HG02870 (cell line): ENCODE results near the gene PHPT1.
"Not testable (repeated sequence)": the region's sequence is repeated elsewhere in the genome, so short reads cannot be mapped to it uniquely, and the experiment has no call there.

ENCODE experiments used
- ATAC-seq: cut with Tn5 transposase; IDR thresholded peaks from one replicate; pipeline ENCODE4 v1.9.1; 2021; ENCODE audit warnings: mild to moderate bottlenecking, moderate library complexity; ENCODE audit not compliant: unreplicated experiment

The PHPT1 gene

GRCh38 chr9:136858452-136858843 lies 9.2 kb downstream of the PHPT1 start:
- no peak for ATAC-seq

GRCh38 chr9:136858844-136859757 lies 9.9 kb downstream of the PHPT1 start:
- no peak for ATAC-seq

GRCh38 chr9:136860529-136860928 lies 11.3 kb downstream of the PHPT1 start:
- ATAC-seq: no peak

DNA sequence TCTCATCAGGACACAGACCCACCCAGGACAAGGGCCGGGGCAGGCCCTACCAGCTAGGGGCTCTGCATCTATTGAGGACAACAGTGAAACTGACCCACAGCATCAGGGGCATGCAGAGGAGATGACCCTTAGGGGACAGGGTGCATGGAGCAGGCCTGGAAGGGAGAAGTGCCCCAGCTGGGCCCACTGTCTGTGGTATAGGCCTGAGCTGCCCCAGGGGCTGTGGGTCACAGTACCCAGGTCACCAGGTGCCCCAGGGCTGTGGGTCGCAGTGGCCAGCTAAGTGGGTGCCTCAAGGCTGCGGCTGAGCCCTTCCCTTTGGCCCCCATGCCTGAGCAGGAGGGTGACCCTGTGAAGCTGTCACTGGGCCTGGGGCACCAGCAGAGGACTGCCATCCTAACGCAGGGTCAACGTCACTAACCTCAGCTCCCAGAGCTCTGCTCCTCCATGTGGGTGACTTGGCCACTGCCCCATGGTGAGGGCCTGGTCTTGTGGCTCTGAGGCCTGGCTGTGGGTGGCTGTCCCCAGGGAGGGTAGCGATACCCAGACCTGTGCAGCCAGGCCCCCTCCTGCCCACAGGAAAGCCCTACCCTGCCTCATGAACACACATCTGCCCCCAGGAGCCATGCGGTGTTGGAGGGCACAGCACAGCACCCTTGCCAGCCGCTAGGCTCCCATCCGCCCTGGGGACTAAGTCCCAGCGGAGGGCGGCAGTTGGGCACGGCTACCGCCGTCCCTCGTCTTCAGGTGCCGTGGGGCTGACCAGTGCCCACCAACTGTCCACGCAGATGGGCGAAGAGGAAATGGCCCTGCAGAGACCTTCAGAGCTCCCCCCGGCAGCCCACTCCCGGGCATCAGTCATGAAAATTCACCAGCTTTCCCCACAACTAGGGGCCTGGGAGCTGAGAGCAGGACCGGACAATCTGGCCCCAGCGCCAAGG lies 12.0 kb downstream of the PHPT1 start:
- no peak for ATAC-seq

DNA sequence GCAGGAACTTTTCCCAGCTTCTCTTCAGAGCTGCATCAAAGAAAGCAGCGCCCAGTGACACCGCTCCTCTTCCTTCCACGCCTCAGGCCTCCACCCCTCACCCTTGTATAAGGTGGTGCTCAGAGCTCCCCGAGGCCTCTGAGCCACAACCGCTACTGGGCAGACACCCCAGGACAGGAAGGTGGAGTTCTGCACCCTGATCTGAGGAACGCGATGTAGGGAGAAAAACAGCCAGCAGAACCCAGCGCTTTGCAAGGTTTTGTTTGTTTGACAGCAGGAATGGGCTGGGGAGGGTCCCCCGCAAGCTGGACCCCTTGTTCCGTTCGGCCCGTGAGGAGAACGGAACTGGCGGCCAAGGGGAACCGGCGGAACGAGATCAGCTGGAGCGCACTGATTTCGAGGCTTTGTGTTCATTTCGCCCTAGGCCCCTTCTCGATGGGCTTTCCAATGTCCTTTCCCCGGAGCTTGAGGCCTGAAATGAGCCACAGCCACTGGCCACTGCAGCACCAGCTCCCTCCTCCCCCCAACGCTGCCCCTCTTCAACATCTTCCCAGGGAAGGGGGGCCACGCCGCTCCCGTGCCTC lies 12.8 kb downstream of the PHPT1 start:
- no peak for ATAC-seq

DNA sequence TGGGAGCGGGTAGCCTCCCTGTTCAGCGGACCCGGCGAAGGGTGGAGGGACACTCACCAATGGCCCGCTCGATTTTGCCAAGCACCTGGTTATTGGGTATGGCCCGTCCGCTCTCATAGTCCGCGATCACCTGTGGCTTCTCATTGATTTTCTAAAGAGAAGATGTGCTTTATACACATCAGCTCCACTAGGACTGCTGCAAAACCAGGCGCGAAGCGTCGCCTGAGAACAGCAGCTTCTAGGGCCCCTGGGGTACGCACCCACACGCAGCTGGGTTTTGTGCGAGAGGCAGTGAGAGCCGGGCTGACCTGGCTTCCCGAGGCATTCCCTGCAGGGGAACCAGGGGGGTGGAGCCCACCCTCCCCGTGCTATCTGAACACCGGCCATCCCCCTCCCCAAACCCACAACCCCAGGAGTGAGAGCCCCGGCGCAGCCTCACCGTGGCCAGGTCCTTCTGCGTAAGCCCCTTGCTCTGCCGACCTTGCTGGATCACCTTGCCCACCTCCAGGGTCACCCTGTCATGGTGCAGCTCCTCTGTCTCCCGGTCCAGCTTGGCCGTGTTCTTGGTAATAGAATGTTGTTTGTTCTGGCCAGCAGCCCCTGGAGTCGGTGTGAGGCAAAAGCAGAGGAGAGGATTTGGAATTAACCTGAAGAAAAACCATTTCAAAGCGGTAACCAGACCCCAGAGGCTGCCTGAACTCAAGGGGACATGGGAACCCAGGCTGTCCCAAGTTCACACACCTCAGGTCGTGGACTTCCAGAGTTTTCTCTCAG lies 13.8 kb downstream of the PHPT1 start:
- ATAC-seq: no peak

DNA sequence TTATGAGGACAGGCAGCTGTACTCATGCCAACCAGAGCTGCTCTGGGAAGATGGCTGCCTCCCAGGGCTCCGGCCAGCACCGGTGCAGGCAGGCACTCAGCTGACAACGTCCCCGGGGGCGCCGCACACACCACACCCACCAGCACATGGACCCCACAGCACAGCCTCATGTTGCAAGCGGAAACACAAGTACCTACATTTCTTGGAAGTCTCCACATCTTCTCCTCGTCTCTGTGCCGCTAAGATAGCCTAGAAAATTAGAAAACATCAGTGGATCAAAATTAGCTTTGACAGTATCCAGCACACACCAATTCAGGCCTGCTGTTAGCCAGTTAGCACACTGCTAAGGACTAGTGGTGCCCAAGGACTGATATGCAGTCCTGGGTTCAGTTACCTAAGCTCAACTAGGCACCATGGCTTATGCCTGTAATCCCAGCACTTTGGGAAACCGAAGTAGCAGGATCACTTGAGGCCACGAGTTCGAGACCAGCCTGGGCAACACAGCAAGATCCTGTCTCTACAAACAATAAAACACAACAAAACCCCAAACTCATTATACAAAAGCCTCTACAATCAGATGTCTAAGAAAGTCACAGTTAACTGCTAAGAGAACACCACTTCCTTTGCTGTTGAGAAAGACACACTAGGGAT lies 14.5 kb downstream of the PHPT1 start:
- ATAC-seq: no peak

- ATAC-seq: no peak
Measured at GRCh38 chr9:136865041-136865767, 16.0 kb downstream of the PHPT1 start.

GRCh38 chr9:136865768-136866103 lies 16.5 kb downstream of the PHPT1 start:
- ATAC-seq: no peak

GRCh38 chr9:136866898-136867421 lies 17.8 kb downstream of the PHPT1 start:
- ATAC-seq: not testable (repeated sequence)

- ATAC-seq: no peak
Measured at GRCh38 chr9:136867480-136867879, 18.3 kb downstream of the PHPT1 start.

DNA sequence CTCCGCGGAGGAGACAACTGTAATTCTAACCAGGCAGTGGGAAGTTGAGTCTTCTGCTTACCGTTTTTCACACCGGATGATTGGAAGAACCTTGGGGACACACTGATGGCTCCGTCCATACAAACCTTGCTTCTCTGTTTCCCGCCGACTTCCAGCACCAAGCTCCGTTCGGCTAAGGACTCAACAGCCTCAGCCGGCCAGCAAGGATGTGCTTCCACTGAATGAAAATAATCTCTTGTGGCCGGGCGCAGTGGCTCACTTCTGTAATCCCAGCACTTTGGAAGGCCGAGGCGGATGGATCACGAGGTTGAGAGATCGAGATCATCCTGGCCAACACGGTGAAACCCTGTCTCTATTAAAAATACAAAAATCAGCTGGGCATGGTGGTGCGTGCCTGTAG lies 18.7 kb downstream of the PHPT1 start:
- ATAC-seq: no peak

GRCh38 chr9:136868644-136869043 lies 19.4 kb downstream of the PHPT1 start:
- ATAC-seq: no peak

- ATAC-seq: not testable (repeated sequence)
Measured at GRCh38 chr9:136869611-136870010, 20.4 kb downstream of the PHPT1 start.

- ATAC-seq: no peak
Measured at GRCh38 chr9:136875155-136875554, 25.9 kb downstream of the PHPT1 start.

DNA sequence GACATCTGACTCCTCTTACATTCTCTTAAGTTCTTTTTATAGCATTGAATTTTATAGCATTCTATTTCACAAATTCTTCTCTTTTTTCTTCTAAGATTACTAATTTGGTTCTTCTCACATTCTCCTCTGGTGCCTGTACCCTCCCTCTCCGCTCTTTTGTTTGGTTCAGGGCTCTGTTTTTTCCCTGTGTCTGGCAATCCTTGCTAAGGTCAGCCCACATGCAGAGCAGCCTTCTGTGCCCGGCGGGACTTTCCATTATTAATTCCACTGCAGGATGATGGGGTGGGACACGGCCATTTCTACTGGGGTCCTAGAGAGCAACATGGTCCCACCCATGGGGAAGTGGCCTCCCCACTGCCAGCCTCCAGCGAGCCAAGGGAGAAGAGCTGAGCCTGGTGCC lies 27.3 kb downstream of the PHPT1 start:
- no peak for ATAC-seq

GRCh38 chr9:136880651-136881050 lies 31.4 kb downstream of the PHPT1 start:
- ATAC-seq: no peak

- no peak for ATAC-seq
Measured at GRCh38 chr9:136881691-136882108, 32.5 kb downstream of the PHPT1 start.
